B cell (primary cell): ENCODE results near the gene PARD3B. TPM values are rescaled to one million over a fixed set of nuclear protein-coding genes. Genes with fewer than 3 reads are reported as not detected.

Experiments used
- ATAC-seq: fragments of 200-7000 bp; cut with Tn5 transposase; one replicate; pipeline ENCODE4 v1.10.0; 2021; ENCODE audit warnings: low read depth, mild to moderate bottlenecking, moderate number of reproducible peaks, moderate library complexity
- CTCF ChIA-PET: fragments of 350-600 bp; sonication (Branson Sonifier 250); formaldehyde crosslinking; loops from one replicate; lab custom pipeline; 2021; ENCODE audit warnings: antibody characterized with exemption, inconsistent platforms; lab: Charles Lee
- POLR2A ChIA-PET: fragments of 350-600 bp; sonication (Branson Sonifier 250); formaldehyde crosslinking; loops from one replicate; lab custom pipeline; 2021; ENCODE audit warnings: antibody characterized with exemption; lab: Charles Lee
- DNase-seq: peaks from one replicate; pipeline ENCODE4 v3.0.0; 2013
- H2AFZ ChIP-seq: 2 replicates; pipeline ENCODE4 v1.6.1; 2012; ENCODE audit warnings: mild to moderate bottlenecking, low read depth, low read length; ENCODE audit not compliant: insufficient read depth, poor library complexity, severe bottlenecking
- H3K27ac ChIP-seq, 2 donors: 1 replicate in 1 of 2; 2 replicates in 1 of 2; pipeline ENCODE4 v1.5.1; 2012 to 2013; ENCODE audit warnings: low read length in 2 of 2, mild to moderate bottlenecking in 2 of 2, moderate library complexity in 1 of 2
- H3K27me3 ChIP-seq, 4 experiments: fragments of 200-600 bp in 1 of 4; sonication (generic) in 1 of 4; replicated peaks in 1 of 4; 1 replicate in 2 of 4; 2 replicates in 2 of 4; pipeline versions ENCODE4 v1.6.1 to v1.7.0; 2013 to 2016; ENCODE audit warnings: low read length in 3 of 4, mild to moderate bottlenecking in 2 of 4, mixed read lengths in 1 of 4, moderate library complexity in 1 of 4; ENCODE audit not compliant: insufficient read depth in 4 of 4, control insufficient read depth in 3 of 4; ENCODE audit errors: control extremely low read depth in 1 of 4
- H3K36me3 ChIP-seq, 2 experiments: replicated peaks in 1 of 2; 1 replicate in 1 of 2; 2 replicates in 1 of 2; pipeline versions ENCODE4 v1.6.1 to v1.7.1; 2013; ENCODE audit warnings: low read length in 1 of 2; ENCODE audit not compliant: insufficient read depth in 2 of 2, control insufficient read depth in 1 of 2; ENCODE audit errors: control extremely low read depth in 1 of 2, extremely low read depth in 1 of 2
- H3K4me1 ChIP-seq, 2 donors: fragments of 200-600 bp in 1 of 2; sonication (generic) in 1 of 2; 1 replicate in 1 of 2; 2 replicates in 1 of 2; pipeline versions ENCODE4 v1.5.1 to v1.6.1; 2013 to 2017; ENCODE audit warnings: low read length in 2 of 2; ENCODE audit not compliant: control insufficient read depth in 2 of 2, insufficient read depth in 2 of 2
- H3K4me2 ChIP-seq: replicated peaks from 2 replicates; pipeline ENCODE3; 2012; ENCODE audit warnings: mild to moderate bottlenecking, low read depth, low read length; ENCODE audit not compliant: poor library complexity, severe bottlenecking
- H3K4me3 ChIP-seq, 5 experiments: fragments of 200-600 bp in 1 of 5; sonication (generic) in 1 of 5; 1 replicate in 3 of 5; 2 replicates in 2 of 5; pipeline versions ENCODE4 v1.5.1 to v1.7.0; 2011 to 2016; ENCODE audit warnings: low read length in 4 of 5, mild to moderate bottlenecking in 4 of 5, low read depth in 2 of 5, control low read depth in 1 of 5, moderate library complexity in 1 of 5; ENCODE audit not compliant: insufficient read depth in 1 of 5; ENCODE audit errors: control extremely low read depth in 1 of 5, extremely low read depth in 1 of 5
- H3K79me2 ChIP-seq: fragments of 200-600 bp; sonication (generic); one replicate; pipeline ENCODE4 v1.6.0; 2016; ENCODE audit warnings: low read length; ENCODE audit not compliant: control insufficient read depth, insufficient read depth
- H3K9ac ChIP-seq: fragments of 200-600 bp; sonication (generic); 2 replicates; pipeline ENCODE4 v1.6.1; 2017; ENCODE audit warnings: mild to moderate bottlenecking, low read length, moderate library complexity
- H3K9me3 ChIP-seq, 3 donors: one replicate each; pipeline versions ENCODE4 v1.6.1 to v1.7.1; 2013; ENCODE audit warnings: low read length in 2 of 3; ENCODE audit not compliant: control insufficient read depth in 2 of 3, insufficient read depth in 1 of 3; ENCODE audit errors: control extremely low read depth in 1 of 3
- H4K20me1 ChIP-seq: 2 replicates; pipeline ENCODE4 v1.6.0; 2012; ENCODE audit warnings: mild to moderate bottlenecking, low read length; ENCODE audit not compliant: insufficient read depth, control insufficient read depth, poor library complexity, severe bottlenecking
- H3K27ac Mint-ChIP-seq: one replicate; pipeline ENCODE4 v1.8.0; 2021; ENCODE audit warnings: mixed read lengths
- H3K27me3 Mint-ChIP-seq: one replicate; pipeline ENCODE4 v1.8.0; 2021; ENCODE audit warnings: mixed read lengths
- H3K4me1 Mint-ChIP-seq: one replicate; pipeline ENCODE4 v1.8.0; 2021; ENCODE audit warnings: mixed read lengths
- H3K4me3 Mint-ChIP-seq: one replicate; pipeline ENCODE4 v1.8.0; 2021; ENCODE audit warnings: mixed read lengths
- H3K9me3 Mint-ChIP-seq: one replicate; pipeline ENCODE4 v1.8.0; 2022; ENCODE audit warnings: mixed read lengths; ENCODE audit not compliant: insufficient read depth
- CTCF ChIP-seq: fragments of 200-600 bp; IDR thresholded peaks from one replicate; pipeline ENCODE4 v1.8.0; 2022; ENCODE audit warnings: antibody characterized with exemption, mild to moderate bottlenecking
- EZH2 ChIP-seq: IDR thresholded peaks from 2 replicates; pipeline ENCODE4 v1.6.1; 2012; ENCODE audit warnings: borderline replicate concordance, low read depth, mild to moderate bottlenecking, moderate library complexity, low read length; ENCODE audit not compliant: insufficient read depth, poor library complexity, severe bottlenecking
- WGBS: methylation state at CpG from one replicate; pipeline ENCODE4 v1.1.5; 2013; ENCODE audit warnings: missing lambda C conversion rate; ENCODE audit not compliant: insufficient coverage; 5-methylcytosine and 5-hydroxymethylcytosine counted together
- intact Hi-C: fragments of 100-400 bp; cut with micrococcal nuclease; formaldehyde crosslinking; loops from one replicate; pipeline ENCODE4 v1.10.0; 2022
- polyA plus RNA-seq: library from polyadenylated mRNA; depleted of rRNA; stranded (reverse); fragments of >200 nt; gene quantifications from 2 replicates; pipeline ENCODE4 v1.2.3, GENCODE V29; 2012
- total RNA-seq, 2 donors: library from RNA; stranded (reverse); fragments of 120-200 nt in 1 of 2; gene quantifications; 1 replicate in 1 of 2; 2 replicates in 1 of 2; pipeline versions ENCODE4 v1.2.3 to v1.2.4, GENCODE V29; 2013 to 2022

PARD3B gene
- total and polyA plus RNA-seq, 2 donors (not counting 1 experiment from before 2014, with no cell fraction given), result not detected

DNA sequence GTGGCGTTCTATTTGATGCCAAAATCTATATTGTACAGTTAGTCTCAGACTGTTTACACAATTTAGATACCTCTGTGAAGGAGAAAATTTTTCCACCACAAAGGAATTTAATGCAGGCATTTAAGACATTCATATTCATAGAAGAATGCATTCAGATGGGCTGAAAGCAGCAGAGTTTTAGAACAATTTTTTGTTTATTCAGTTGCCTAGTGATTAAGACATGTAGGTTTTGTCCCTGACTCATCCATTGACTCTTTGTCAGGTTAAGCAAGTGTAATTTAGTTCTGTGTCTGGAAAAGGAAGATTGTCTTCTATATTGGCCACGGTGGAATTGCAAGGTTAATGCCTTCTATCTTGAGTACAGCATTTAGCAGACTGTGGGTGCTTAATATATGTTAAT lies 515.0 kb downstream of the PARD3B start:
- ChIA-PET POLR2A (no interaction called here), CTCF (interaction anchor here (0.9 kb wide), 1 partner anchor 615 kb away, joined by 3 read pairs; no protein-coding TSS in a partner anchor)
- TF ChIP-seq EZH2 (no peak), CTCF (no peak)
- no peak overlapping the region for H3K4me3 Mint-ChIP-seq
- intact Hi-C loops, result no loop called here
- no peak overlapping the region for H3K4me2 ChIP-seq
- no peaks in the 10 kb centered on the region for H3K4me1 Mint-ChIP-seq
- WGBS, result no CpG with 5 or more reads among the region's 2 CpGs
- no peaks in the 10 kb centered on the region for H3K27me3 ChIP-seq
- no peaks in the 10 kb centered on the region for H3K79me2 ChIP-seq
- no peaks in the 10 kb centered on the region for H3K4me1 ChIP-seq
- no peak overlapping the region for H3K27ac ChIP-seq
- H3K9ac ChIP-seq, result no peak overlapping the region
- H3K9me3 Mint-ChIP-seq, result no peaks in the 10 kb centered on the region
- H3K4me3 ChIP-seq, result no peak overlapping the region
- H3K27ac Mint-ChIP-seq, result no peak overlapping the region
- H2AFZ ChIP-seq, result no peak overlapping the region
- no peaks in the 10 kb centered on the region for H3K36me3 ChIP-seq
- ATAC-seq, result no peak
- no peaks in the 10 kb centered on the region for H3K9me3 ChIP-seq
- no peaks in the 10 kb centered on the region for H4K20me1 ChIP-seq
- no peak for DNase-seq
- no peaks in the 10 kb centered on the region for H3K27me3 Mint-ChIP-seq

- CTCF ChIA-PET, result no interaction called here
- POLR2A ChIA-PET, result no interaction called here
- Histone ChIP-seq H3K27me3 (no peaks in the 10 kb centered on the region), H3K36me3 (no peaks in the 10 kb centered on the region), H3K27ac (no peak overlapping the region), H4K20me1 (no peaks in the 10 kb centered on the region), H3K4me1 (no peaks in the 10 kb centered on the region), H3K9me3 (no peaks in the 10 kb centered on the region), H3K79me2 (no peaks in the 10 kb centered on the region), H3K4me3 (no peak overlapping the region), H3K4me2 (no peak overlapping the region), H2AFZ (no peak overlapping the region), H3K9ac (no peak overlapping the region)
- no peaks in the 10 kb centered on the region for H3K27me3 Mint-ChIP-seq
- ATAC-seq, result no peak
- WGBS, result no CpG with 5 or more reads among the region's 5 CpGs
- no peaks in the 10 kb centered on the region for H3K9me3 Mint-ChIP-seq
- DNase-seq, result no peak
- H3K27ac Mint-ChIP-seq, result no peak overlapping the region
- TF ChIP-seq EZH2, result no peak
- no peak for TF ChIP-seq CTCF
- intact Hi-C loops, result no loop called here
- H3K4me1 Mint-ChIP-seq, result no peaks in the 10 kb centered on the region
- H3K4me3 Mint-ChIP-seq, result no peak overlapping the region
These were observed 520.8 kb downstream of the PARD3B start for GRCh38 chr2:205066081-205066480.
